OCI-LY7 (cell line): Measurements from ENCODE around the gene HS3ST5. TPM values are rescaled to one million over a fixed set of nuclear protein-coding genes. Genes with fewer than 3 reads are reported as not detected.

Experiments used
- BruUV-seq: library from RNA; stranded (reverse); fragments of 400-500 nt; replicated peaks from 2 replicates; lab custom pipeline; 2021; lab: Mats Ljungman, UMichigan
- CTCF ChIA-PET: fragments of 300-600 bp; sonication (Branson Sonifier 250); formaldehyde crosslinking; loops from one replicate; lab custom pipeline; 2022; ENCODE audit warnings: antibody characterized with exemption; ENCODE audit not compliant: unreplicated experiment; lab: Charles Lee
- POLR2A ChIA-PET: fragments of 300-600 bp; sonication (Branson Sonifier 250); formaldehyde crosslinking; loops from one replicate; lab custom pipeline; 2022; ENCODE audit warnings: antibody characterized with exemption; lab: Charles Lee
- DNase-seq: peaks from one replicate; pipeline ENCODE4 v3.0.0-alpha.2; 2015; ENCODE audit warnings: low spot score
- H2AFZ ChIP-seq: fragments of 200-600 bp; sonication (generic), shearing (Covaris generic); 2 replicates; pipeline ENCODE4 v1.6.1; 2014; ENCODE audit warnings: mild to moderate bottlenecking, antibody characterized with exemption, low read length, moderate library complexity
- H3K27ac ChIP-seq: fragments of 200-600 bp; sonication (generic); 2 replicates; pipeline ENCODE4 v1.5.1; 2014; ENCODE audit warnings: mixed run types, low read depth, mild to moderate bottlenecking, moderate library complexity, low read length, inconsistent platforms; ENCODE audit not compliant: poor library complexity, severe bottlenecking
- H3K36me3 ChIP-seq: fragments of 200-600 bp; sonication (generic); 2 replicates; pipeline ENCODE4 v1.6.1; 2014; ENCODE audit warnings: mild to moderate bottlenecking, antibody characterized with exemption, low read length, moderate library complexity, mixed read lengths; ENCODE audit not compliant: insufficient read depth
- H3K4me1 ChIP-seq: fragments of 200-600 bp; sonication (generic); 2 replicates; pipeline ENCODE4 v1.5.1; 2014; ENCODE audit warnings: mild to moderate bottlenecking, low read length; ENCODE audit not compliant: insufficient read depth, poor library complexity, severe bottlenecking
- H3K4me2 ChIP-seq: fragments of 200-600 bp; sonication (generic); 2 replicates; pipeline ENCODE4 v1.6.1; 2014; ENCODE audit warnings: mild to moderate bottlenecking, low read length
- H3K4me3 ChIP-seq: fragments of 200-600 bp; sonication (generic); 2 replicates; pipeline ENCODE4 v1.5.1; 2014; ENCODE audit warnings: mild to moderate bottlenecking, low read depth, low read length; ENCODE audit not compliant: poor library complexity, severe bottlenecking
- H3K79me2 ChIP-seq: fragments of 200-600 bp; sonication (generic); 2 replicates; pipeline ENCODE4 v1.6.1; 2016; ENCODE audit warnings: low read depth, mild to moderate bottlenecking, low read length, moderate library complexity, mixed read lengths; ENCODE audit not compliant: insufficient read depth
- H3K9me2 ChIP-seq: fragments of 200-600 bp; sonication (generic); 2 replicates; pipeline ENCODE4 v1.6.1; 2016; ENCODE audit warnings: mild to moderate bottlenecking, low read length, mixed read lengths; ENCODE audit not compliant: insufficient read depth
- H3K9me3 ChIP-seq: fragments of 200-600 bp; sonication (generic); 2 replicates; pipeline ENCODE4 v1.6.1; 2014; ENCODE audit warnings: mild to moderate bottlenecking, mixed run types, low read length, mixed read lengths
- H4K20me1 ChIP-seq: fragments of 200-600 bp; sonication (generic); 2 replicates; pipeline ENCODE4 v1.6.1; 2014; ENCODE audit warnings: mild to moderate bottlenecking, antibody characterized with exemption, low read length, moderate library complexity, mixed read lengths; ENCODE audit not compliant: insufficient read depth
- EZH2phosphoT487 ChIP-seq: fragments of 200-600 bp; sonication (generic); IDR thresholded peaks from 2 replicates; pipeline ENCODE4 v1.6.1; 2018; ENCODE audit warnings: low read depth, borderline replicate concordance, mild to moderate bottlenecking, mixed run types, antibody characterized with exemption, low read length, moderate library complexity, mixed read lengths
- intact Hi-C: fragments of 100-400 bp; cut with micrococcal nuclease; formaldehyde crosslinking; loops from one replicate; pipeline ENCODE4 v1.10.0; 2022; ENCODE audit not compliant: unreplicated experiment
- total RNA-seq, 2 experiments: library from RNA; depleted of rRNA in 1 of 2; stranded (reverse); fragments of >200 nt in 1 of 2; shearing (Covaris generic) in 1 of 2; gene quantifications; 2 replicates each; pipeline ENCODE4 v1.2.3, GENCODE V29; 2014 to 2022
- TF ChIP-seq, protein P1 (sequence below): fragments of 200-600 bp; sonication (generic); conservative IDR thresholded peaks from 2 replicates; pipeline ENCODE4 v1.5.1; 2014; ENCODE audit warnings: mild to moderate bottlenecking, antibody characterized with exemption, low read length, moderate library complexity, mixed read lengths

HS3ST5 gene
- total RNA-seq, 2 experiments from 2014 or later = not detected

DNA sequence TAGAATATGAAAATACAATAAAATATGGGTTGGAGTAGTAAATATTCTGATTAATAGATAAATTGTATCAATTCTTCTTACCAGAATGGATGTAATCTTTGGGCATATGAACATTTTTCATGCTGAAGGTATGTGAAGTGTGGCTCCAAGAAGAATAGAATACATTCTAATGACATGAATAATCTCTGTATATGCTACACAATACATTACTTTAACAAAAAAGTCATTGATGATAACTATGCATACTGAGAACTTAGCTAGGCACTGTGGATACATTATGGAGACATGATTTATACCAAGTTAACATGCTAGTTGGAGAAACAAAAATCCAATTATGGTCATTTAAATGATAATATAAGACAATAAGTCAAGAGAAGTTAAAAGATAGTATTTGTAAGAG is 309.2 kb downstream of the HS3ST5 start:
- no peak overlapping the region for H3K27ac ChIP-seq
- TF ChIP-seq EZH2phosphoT487 = no peak
- TF ChIP-seq, protein P1, sequence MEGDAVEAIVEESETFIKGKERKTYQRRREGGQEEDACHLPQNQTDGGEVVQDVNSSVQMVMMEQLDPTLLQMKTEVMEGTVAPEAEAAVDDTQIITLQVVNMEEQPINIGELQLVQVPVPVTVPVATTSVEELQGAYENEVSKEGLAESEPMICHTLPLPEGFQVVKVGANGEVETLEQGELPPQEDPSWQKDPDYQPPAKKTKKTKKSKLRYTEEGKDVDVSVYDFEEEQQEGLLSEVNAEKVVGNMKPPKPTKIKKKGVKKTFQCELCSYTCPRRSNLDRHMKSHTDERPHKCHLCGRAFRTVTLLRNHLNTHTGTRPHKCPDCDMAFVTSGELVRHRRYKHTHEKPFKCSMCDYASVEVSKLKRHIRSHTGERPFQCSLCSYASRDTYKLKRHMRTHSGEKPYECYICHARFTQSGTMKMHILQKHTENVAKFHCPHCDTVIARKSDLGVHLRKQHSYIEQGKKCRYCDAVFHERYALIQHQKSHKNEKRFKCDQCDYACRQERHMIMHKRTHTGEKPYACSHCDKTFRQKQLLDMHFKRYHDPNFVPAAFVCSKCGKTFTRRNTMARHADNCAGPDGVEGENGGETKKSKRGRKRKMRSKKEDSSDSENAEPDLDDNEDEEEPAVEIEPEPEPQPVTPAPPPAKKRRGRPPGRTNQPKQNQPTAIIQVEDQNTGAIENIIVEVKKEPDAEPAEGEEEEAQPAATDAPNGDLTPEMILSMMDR = no peak
- no peak overlapping the region for H2AFZ ChIP-seq
- no peaks in the 10 kb centered on the region for H4K20me1 ChIP-seq
- no peak for DNase-seq
- BruUV-seq = no TSS peak
- H3K9me2 ChIP-seq = no peaks in the 10 kb centered on the region
- H3K4me2 ChIP-seq = no peak overlapping the region
- POLR2A ChIA-PET = no interaction called here
- intact Hi-C loops = no loop called here
- no peaks in the 10 kb centered on the region for H3K36me3 ChIP-seq
- no peak overlapping the region for H3K4me3 ChIP-seq
- no peaks in the 10 kb centered on the region for H3K79me2 ChIP-seq
- H3K4me1 ChIP-seq = no peaks in the 10 kb centered on the region
- no peaks in the 10 kb centered on the region for H3K9me3 ChIP-seq
- CTCF ChIA-PET = no interaction called here

DNA sequence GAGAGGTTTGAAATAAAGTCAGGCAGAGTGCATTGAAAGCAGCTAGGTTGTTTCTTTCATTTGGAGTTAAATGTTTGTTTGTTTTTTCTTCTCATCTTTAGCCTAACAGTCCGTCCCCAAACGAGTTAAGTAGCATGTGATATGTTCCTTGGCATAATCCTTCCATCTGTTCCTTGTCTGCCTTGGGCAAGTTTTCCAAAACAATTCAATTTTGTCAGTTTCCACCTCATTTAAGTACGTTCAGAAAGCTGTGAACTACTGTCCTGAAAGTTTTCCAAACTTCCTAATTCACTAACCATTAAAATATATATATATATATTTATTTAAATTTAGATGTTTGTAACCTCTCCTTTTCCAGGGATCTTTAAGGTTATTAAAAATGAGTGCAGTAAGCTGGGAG is 310.1 kb downstream of the HS3ST5 start:
- Histone ChIP-seq H3K27ac (no peak overlapping the region), H3K4me3 (no peak overlapping the region), H4K20me1 (no peaks in the 10 kb centered on the region), H3K4me1 (no peaks in the 10 kb centered on the region), H3K4me2 (no peak overlapping the region), H3K79me2 (no peaks in the 10 kb centered on the region), H3K9me3 (no peaks in the 10 kb centered on the region), H3K9me2 (no peaks in the 10 kb centered on the region), H3K36me3 (no peaks in the 10 kb centered on the region), H2AFZ (no peak overlapping the region)
- ChIA-PET CTCF (no interaction called here), POLR2A (no interaction called here)
- intact Hi-C loops = no loop called here
- TF ChIP-seq, protein P1 = no peak
- no peak for TF ChIP-seq EZH2phosphoT487
- no TSS peak for BruUV-seq
- no peak for DNase-seq

DNA sequence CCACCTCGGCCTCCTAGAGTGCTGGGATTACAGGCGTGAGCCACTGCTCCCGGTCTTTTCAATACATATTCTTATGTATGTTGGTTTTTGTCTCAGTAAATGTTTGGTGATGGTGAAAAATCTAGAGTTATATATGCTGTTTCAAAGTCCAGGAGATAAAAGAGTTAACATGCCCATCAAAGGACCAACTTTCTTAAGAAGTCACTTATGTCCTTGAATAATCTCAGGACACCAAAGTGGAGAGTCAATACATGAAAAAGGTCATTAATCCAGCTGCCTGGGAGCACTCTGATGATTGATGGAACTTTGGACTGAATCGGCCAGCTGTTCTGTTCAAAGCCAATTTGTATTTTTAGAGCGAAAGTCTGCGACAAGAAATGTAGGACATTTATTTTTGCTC is 312.1 kb downstream of the HS3ST5 start:
- POLR2A ChIA-PET = interaction anchor here (1.0 to 1.7 kb wide), 2 partner anchors 13 to 14 kb away, joined by 3 read pairs; no protein-coding TSS in a partner anchor
- no peaks in the 10 kb centered on the region for H3K36me3 ChIP-seq
- no peak overlapping the region for H3K4me3 ChIP-seq
- H2AFZ ChIP-seq = no peak overlapping the region
- intact Hi-C loops = no loop called here
- CTCF ChIA-PET = no interaction called here
- no peaks in the 10 kb centered on the region for H3K9me3 ChIP-seq
- DNase-seq = no peak
- no TSS peak for BruUV-seq
- no peaks in the 10 kb centered on the region for H3K4me1 ChIP-seq
- H3K79me2 ChIP-seq = no peaks in the 10 kb centered on the region
- H3K9me2 ChIP-seq = no peaks in the 10 kb centered on the region
- no peak overlapping the region for H3K27ac ChIP-seq
- TF ChIP-seq, protein P1 = no peak
- TF ChIP-seq EZH2phosphoT487 = no peak
- H4K20me1 ChIP-seq = no peaks in the 10 kb centered on the region
- H3K4me2 ChIP-seq = no peak overlapping the region
